SH-SY5Y (cell line): ENCODE results near the gene C1orf50.

Experiments
- GATA2 ChIP-seq: IDR thresholded peaks from 2 replicates; pipeline ENCODE4 v1.6.1; 2011; ENCODE audit warnings: mild to moderate bottlenecking, low read depth, low read length
- GATA3 ChIP-seq: IDR thresholded peaks from 2 replicates; pipeline ENCODE4 v1.6.1; 2011; ENCODE audit warnings: low read depth, mild to moderate bottlenecking, low read length, moderate library complexity

GRCh38 chr1:42761567-42761966, 5.5 kb upstream of the C1orf50 start:
- TF ChIP-seq GATA2 (no peak), GATA3 (no peak)
